HepG2 (cell line): ENCODE measurements around the gene WDR70. TPM values are rescaled to one million over a fixed set of nuclear protein-coding genes. Genes with fewer than 3 reads are reported as not detected.

Source experiments
- ATAC-seq: fragments of 200-7000 bp; cut with Tn5 transposase; 3 replicates; pipeline ENCODE4 v1.9.1; 2020; ENCODE audit warnings: mild to moderate bottlenecking, moderate library complexity
- BruUV-seq: library from RNA; stranded (reverse); fragments of 400-500 nt; replicated peaks from 2 replicates; lab custom pipeline; 2021; lab: Mats Ljungman, UMichigan
- CTCF ChIA-PET: fragments of 300-600 bp; formaldehyde crosslinking; extraction: SDS; loops from one replicate; lab custom pipeline; 2021; ENCODE audit warnings: low total read pairs, inconsistent platforms, low intra/inter-chr PET ratio; lab: Yijun Ruan, JAX
- POLR2A ChIA-PET: fragments of 350-600 bp; sonication (Branson Sonifier 250); formaldehyde crosslinking; loops from one replicate; lab custom pipeline; 2020; ENCODE audit warnings: antibody characterized with exemption, inconsistent platforms; lab: Yijun Ruan, JAX
- DNase-seq: peaks from one replicate; pipeline ENCODE4 v3.0.0-alpha.2; 2015; ENCODE audit warnings: low spot score
- FAIRE-seq: peaks from 3 replicates; lab custom pipeline; 2011; peaks lifted over from hg19 to GRCh38; lab: Jason Lieb, UNC
- H2AFZ ChIP-seq: one replicate; pipeline ENCODE4 v1.6.1; 2011; ENCODE audit warnings: low read length, inconsistent platforms
- H3K27ac ChIP-seq: fragments of 300-600 bp; 3 replicates; pipeline ENCODE4 v1.8.0; 2011; ENCODE audit warnings: mixed run types, mild to moderate bottlenecking, mixed read lengths, low read length, inconsistent platforms; ENCODE audit not compliant: insufficient read depth; ENCODE audit errors: extremely low read length
- H3K27me3 ChIP-seq, 2 experiments: fragments of 200-600 bp in 1 of 2; 2 replicates in 1 of 2; 3 replicates in 1 of 2; pipeline versions ENCODE4 v1.6.0 to v1.8.0; 2011; ENCODE audit warnings: low read length in 2 of 2, mild to moderate bottlenecking in 2 of 2, moderate library complexity in 2 of 2, inconsistent platforms in 1 of 2; ENCODE audit not compliant: insufficient read depth in 2 of 2, control insufficient read depth in 1 of 2
- H3K36me3 ChIP-seq, 2 experiments: fragments of 200-600 bp in 1 of 2; replicated peaks in 1 of 2; 2 replicates in 1 of 2; 3 replicates in 1 of 2; pipeline versions ENCODE4 v1.5.1 to v1.8.0; 2011; ENCODE audit warnings: low read length in 2 of 2, inconsistent platforms in 1 of 2; ENCODE audit not compliant: insufficient read depth in 2 of 2, control insufficient read depth in 1 of 2
- H3K4me1 ChIP-seq: 2 replicates; pipeline ENCODE4 v1.5.1; 2012; ENCODE audit warnings: low read length, inconsistent platforms; ENCODE audit not compliant: insufficient read depth
- H3K4me2 ChIP-seq: 2 replicates; pipeline ENCODE4 v1.6.0; 2011; ENCODE audit warnings: low read depth, low read length, inconsistent platforms
- H3K4me3 ChIP-seq, 3 experiments: fragments of 200-600 bp in 1 of 3; sonication (generic), shearing (Covaris generic) in 1 of 3; replicated peaks in 1 of 3; 2 replicates each; pipeline ENCODE4 v1.5.1; 2011 to 2016; ENCODE audit warnings: low read length in 3 of 3, inconsistent platforms in 2 of 3, low read depth in 2 of 3, mild to moderate bottlenecking in 2 of 3, control low read depth in 1 of 3, mixed read lengths in 1 of 3; ENCODE audit not compliant: insufficient read depth in 1 of 3
- H3K79me2 ChIP-seq: one replicate; pipeline ENCODE4 v1.6.1; 2011; ENCODE audit warnings: low read length, inconsistent platforms; ENCODE audit not compliant: insufficient read depth
- H3K9ac ChIP-seq: 2 replicates; pipeline ENCODE4 v1.6.0; 2011; ENCODE audit warnings: mild to moderate bottlenecking, low read depth, low read length, inconsistent platforms; ENCODE audit not compliant: insufficient read depth
- H3K9me3 ChIP-seq: 2 replicates; pipeline ENCODE4 v1.5.1; 2012; ENCODE audit warnings: mild to moderate bottlenecking, low read length
- H4K20me1 ChIP-seq: 2 replicates; pipeline ENCODE4 v1.6.0; 2011; ENCODE audit warnings: inconsistent platforms, mild to moderate bottlenecking, low read length, moderate library complexity; ENCODE audit not compliant: insufficient read depth
- ARNTL ChIP-seq: sonication (generic); formaldehyde crosslinking; IDR thresholded peaks from 2 replicates; pipeline ENCODE4 v1.4.0; 2020; ENCODE audit warnings: mild to moderate bottlenecking, missing genetic modification reagents
- ATF6 ChIP-seq: sonication (generic); formaldehyde crosslinking; conservative IDR thresholded peaks from 2 replicates; pipeline ENCODE4 v1.4.0; 2020; ENCODE audit warnings: missing genetic modification reagents
- JUN ChIP-seq: sonication (generic); formaldehyde crosslinking; IDR thresholded peaks from 2 replicates; pipeline ENCODE4 v1.4.0; 2020; ENCODE audit warnings: mild to moderate bottlenecking, missing genetic modification reagents
- KDM5A ChIP-seq: fragments of 200-600 bp; sonication (generic); IDR thresholded peaks from 2 replicates; pipeline ENCODE4 v1.7.0; 2018; ENCODE audit warnings: antibody characterized with exemption, mild to moderate bottlenecking, low read length, borderline replicate concordance
- KLF15 ChIP-seq: sonication (generic); formaldehyde crosslinking; IDR thresholded peaks from 2 replicates; pipeline ENCODE4 v1.8.1; 2023; ENCODE audit warnings: borderline replicate concordance, mild to moderate bottlenecking, inconsistent platforms, missing genetic modification reagents, mixed read lengths
- MBD4 ChIP-seq: IDR thresholded peaks from 2 replicates; pipeline ENCODE4 v1.6.1; 2012; ENCODE audit warnings: low read length, inconsistent platforms, borderline replicate concordance
- MYPOP ChIP-seq: sonication (generic); formaldehyde crosslinking; IDR thresholded peaks from 2 replicates; pipeline ENCODE4 v1.8.1; 2023; ENCODE audit warnings: mild to moderate bottlenecking, moderate library complexity, missing genetic modification reagents
- TEF ChIP-seq: sonication (generic); formaldehyde crosslinking; IDR thresholded peaks from 2 replicates; pipeline ENCODE4 v1.5.0; 2020; ENCODE audit warnings: missing genetic modification reagents
- TERF1 ChIP-seq: sonication (generic); formaldehyde crosslinking; IDR thresholded peaks from 2 replicates; pipeline ENCODE4 v1.8.0; 2022; ENCODE audit warnings: mild to moderate bottlenecking, missing genetic modification reagents, moderate library complexity
- THAP8 ChIP-seq: sonication (generic); formaldehyde crosslinking; IDR thresholded peaks from 2 replicates; pipeline ENCODE4 v1.5.1; 2020; ENCODE audit warnings: missing genetic modification reagents, mild to moderate bottlenecking, borderline replicate concordance
- ZBTB26 ChIP-seq: IDR thresholded peaks from 2 replicates; pipeline ENCODE4 v1.6.1; 2016; ENCODE audit warnings: missing compliant biosample characterization, missing genetic modification reagents, borderline replicate concordance
- ZBTB7A ChIP-seq: sonication (generic); formaldehyde crosslinking; IDR thresholded peaks from 2 replicates; pipeline ENCODE4 v1.8.0; 2022; ENCODE audit warnings: mild to moderate bottlenecking, missing genetic modification reagents
- ZHX1 ChIP-seq: sonication (generic); formaldehyde crosslinking; IDR thresholded peaks from 2 replicates; pipeline ENCODE4 v1.8.1; 2022; ENCODE audit warnings: low read depth, mild to moderate bottlenecking, missing genetic modification reagents
- ZSCAN29 ChIP-seq: sonication (generic); formaldehyde crosslinking; conservative IDR thresholded peaks from 2 replicates; pipeline ENCODE4 v1.4.0; 2020; ENCODE audit warnings: mild to moderate bottlenecking, missing genetic modification reagents
- WGBS: methylation state at CpG from one replicate; pipeline ENCODE4 v1.1.6; 2017; ENCODE audit warnings: low lambda C conversion rate; 5-methylcytosine and 5-hydroxymethylcytosine counted together
- in situ Hi-C: cut with HindIII; loops from 2 replicates; pipeline ENCODE4 v1.10.0; 2017; ENCODE audit warnings: low pct_unique_long_range_greater_than_20kb; ENCODE audit not compliant: extremely low pct_ligation_motif_present
- intact Hi-C: fragments of 100-400 bp; cut with micrococcal nuclease; formaldehyde crosslinking; loops from one replicate; pipeline ENCODE4 v1.10.0; 2022; ENCODE audit not compliant: unreplicated experiment
- polyA plus RNA-seq, 8 experiments: library from polyadenylated mRNA; depleted of rRNA in 3 of 8; stranded (reverse) in 7 of 8; unstranded in 1 of 8; fragments of >200 nt; fragmentation: Illumina TruSeq in 4 of 8; extraction: Trizol in 4 of 8; gene quantifications; 2 replicates each; pipeline versions ENCODE4 v1.2.1 to v1.2.3, GENCODE V29; 2011 to 2016; ENCODE audit warnings: low read depth in 4 of 8, missing spikeins in 1 of 8, mixed read lengths in 1 of 8; ENCODE audit not compliant: insufficient read depth in 1 of 8
- total RNA-seq, 5 experiments: library from RNA; depleted of rRNA; stranded (reverse); fragments of >200 nt; fragmentation: Illumina TruSeq; extraction: Trizol; gene quantifications; 2 replicates each; pipeline ENCODE4 v1.2.3, GENCODE V29; 2016; ENCODE audit warnings: low read depth in 1 of 5

The WDR70 gene
- total and polyA plus RNA-seq, 2 of the 13 experiments (the other 11 are each of a cell fraction or from before 2014, with no cell fraction given) = 14.6 to 30.6 TPM

- CTCF ChIA-PET = no interaction called here
- ATAC-seq = no peak
- no peak for DNase-seq
- Histone ChIP-seq H3K27me3 (peaks cover 0 to 6% of the 10 kb centered on the region in 2 experiments; a peak in 1 of 5 replicates), H3K4me2 (peak overlapping the region; percentile 78), H3K9me3 (no peaks in the 10 kb centered on the region), H4K20me1 (no peaks in the 10 kb centered on the region), H3K4me3 (peak overlapping the region; percentile 79 to 100 (median 96)), H3K9ac (peak overlapping the region; percentile 84), H3K27ac (peak overlapping the region; percentile 81), H3K36me3 (no peaks in the 10 kb centered on the region; a peak in 3 of 5 replicates), H3K4me1 (peaks cover 49% of the 10 kb centered on the region), H2AFZ (no peak overlapping the region), H3K79me2 (peaks cover 47% of the 10 kb centered on the region)
- no peak for FAIRE-seq
- WGBS = 0% methylated on average over 7 of the region's 7 CpGs
- intact Hi-C loops (no loop called here), in situ Hi-C loops (no loop called here)
- BruUV-seq = TSS peak; percentile 75
- POLR2A ChIA-PET = interaction anchor here (0.7 to 2.3 kb wide), 5 partner anchors 9 to 1886 kb away, joined by 3 to 56 read pairs (median 7); partner anchors contain the start of genes CPLANE1 and WDR70
- no peak for TF ChIP-seq MBD4
- no peak for TF ChIP-seq KLF15 (CRISPR knock-in tag)
- TF ChIP-seq ZBTB26 (CRISPR knock-in tag) = no peak
- TF ChIP-seq ZSCAN29 = 0 out of 2 replicates have a peak, but pooled peaks have one; percentile 5
- TF ChIP-seq ATF6 (CRISPR knock-in tag) = no peak
- no peak for TF ChIP-seq TERF1 (CRISPR knock-in tag)
- no peak for TF ChIP-seq JUN (CRISPR knock-in tag)
- TF ChIP-seq ARNTL (CRISPR knock-in tag) = no peak
- 0 out of 2 replicates have a peak, but pooled peaks have one; percentile 23 for TF ChIP-seq THAP8 (CRISPR knock-in tag)
- peak; percentile 96 for TF ChIP-seq KDM5A
- no peak for TF ChIP-seq ZHX1
- no peak for TF ChIP-seq MYPOP (CRISPR knock-in tag)
- TF ChIP-seq ZBTB7A (CRISPR knock-in tag) = 0 out of 2 replicates have a peak, but pooled peaks have one; percentile 34
- TF ChIP-seq TEF (CRISPR knock-in tag) = no peak
Observed at GRCh38 chr5:37370550-37370863, 8.6 kb upstream of the WDR70 start.
